Stimulated activated effector memory CD8-positive, alpha-beta T cell treated with anti-CD3 and anti-CD28 coated beads, Interleukin-12 subunit alpha, Interleukin-12 subunit beta, amount 100 ng/mL, for 72 hours (primary cell): ENCODE results near the gene B3GNT7.
A peak's percentile ranks its signal among the peaks of the same experiment; 100 is the strongest.

ENCODE experiments used
- ATAC-seq: fragments of 150-1000 bp; cut with Tn5 transposase; 2 replicates; pipeline ENCODE4 v1.10.0; 2021
- DNase-seq, 2 donors: peaks; one replicate each; pipeline ENCODE4 v3.0.0; 2021 to 2022; ENCODE audit warnings: low spot score in 2 of 2
- H3K27ac Mint-ChIP-seq: one replicate; pipeline ENCODE4 v1.8.0; 2022; ENCODE audit warnings: mild to moderate bottlenecking, mixed read lengths
- H3K36me3 Mint-ChIP-seq: one replicate; pipeline ENCODE4 v1.8.0; 2022; ENCODE audit warnings: mild to moderate bottlenecking, mixed read lengths
- H3K4me1 Mint-ChIP-seq: one replicate; pipeline ENCODE4 v1.8.0; 2022; ENCODE audit warnings: mixed read lengths
- H3K4me3 Mint-ChIP-seq: one replicate; pipeline ENCODE4 v1.8.0; 2022; ENCODE audit warnings: mild to moderate bottlenecking, mixed read lengths
- H3K9me3 Mint-ChIP-seq: one replicate; pipeline ENCODE4 v1.8.0; 2022; ENCODE audit warnings: mixed read lengths

The B3GNT7 gene

DNA sequence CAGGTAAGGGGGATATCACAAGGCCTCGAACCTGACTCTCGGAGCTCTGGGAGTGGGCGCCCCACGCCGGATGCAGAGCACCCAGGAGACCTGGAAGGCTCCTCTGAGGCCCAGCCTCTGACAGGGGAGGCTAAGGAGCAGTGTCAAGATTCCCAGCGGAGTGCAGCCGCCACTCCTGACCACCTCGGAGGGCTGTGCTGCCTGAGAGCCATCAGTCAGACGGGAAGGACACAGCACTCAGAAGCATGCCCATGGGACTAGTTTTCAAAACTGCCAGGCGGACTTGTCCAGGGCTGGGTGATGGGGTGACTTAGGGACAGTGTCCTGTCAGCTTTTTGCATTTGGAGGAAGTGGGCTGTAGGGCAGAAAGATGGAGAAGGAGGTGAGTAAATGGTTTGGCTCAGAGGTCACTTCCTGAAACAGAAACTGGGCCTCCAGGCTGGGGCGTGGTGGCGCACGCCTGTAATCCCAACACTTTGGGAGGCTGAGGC lies 34.6 kb upstream of the B3GNT7 start:
- DNase-seq (no peak), ATAC-seq (no peak)
- Mint-ChIP-seq H3K9me3 (no peaks in the 10 kb centered on the region), H3K4me3 (no peak overlapping the region), H3K4me1 (peaks cover 19% of the 10 kb centered on the region), H3K27ac (peak overlapping the region; percentile 91), H3K36me3 (no peaks in the 10 kb centered on the region)

DNA sequence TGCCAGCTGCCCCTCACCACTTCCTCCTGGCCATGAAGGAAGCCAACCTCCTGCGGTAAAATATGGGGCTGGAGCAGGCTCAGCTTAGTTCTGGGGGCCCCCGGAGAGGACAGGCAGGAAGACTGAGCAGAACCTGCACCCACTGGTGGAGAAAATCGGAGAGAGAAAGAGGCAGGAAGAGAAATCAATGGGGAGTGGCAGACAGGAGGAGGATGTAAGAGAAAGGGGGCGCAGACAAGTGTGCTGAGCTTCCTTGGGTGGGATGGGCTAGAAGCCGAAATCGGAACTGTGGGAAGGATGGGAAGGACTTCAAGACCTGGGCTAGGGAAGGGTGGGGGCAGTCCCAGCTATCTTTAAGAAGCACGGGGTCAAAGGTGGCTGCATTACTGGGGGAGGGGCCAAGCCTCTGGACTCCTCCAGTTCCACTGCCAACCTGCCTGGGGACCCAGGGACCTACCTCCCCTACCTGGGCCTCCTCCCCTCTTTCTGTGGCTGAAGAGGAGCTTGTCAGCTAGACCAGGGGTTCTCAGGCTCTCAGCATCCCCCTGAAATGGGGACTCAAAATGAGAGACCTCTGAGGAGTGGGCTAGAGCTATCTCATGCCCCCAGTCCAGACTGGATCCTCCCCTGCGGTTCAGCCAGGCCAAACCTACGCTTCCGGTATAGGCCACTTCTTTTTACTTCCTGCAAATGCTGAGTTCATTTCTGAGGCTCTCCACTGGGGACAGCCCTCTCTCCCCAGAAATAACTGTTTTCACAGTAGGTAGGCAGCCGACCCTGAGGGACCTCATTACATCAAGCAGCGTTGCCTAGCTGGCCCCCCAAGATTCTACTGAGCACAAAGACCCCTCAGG lies 33.6 kb upstream of the B3GNT7 start:
- Mint-ChIP-seq H3K36me3 (no peaks in the 10 kb centered on the region), H3K27ac (peak overlapping the region; percentile 91), H3K4me1 (peaks cover 19% of the 10 kb centered on the region), H3K9me3 (no peaks in the 10 kb centered on the region), H3K4me3 (peak overlapping the region; percentile 13)
- DNase-seq, result peak in 1 of 2 donors; percentile 56
- peak; percentile 74 for ATAC-seq

DNA sequence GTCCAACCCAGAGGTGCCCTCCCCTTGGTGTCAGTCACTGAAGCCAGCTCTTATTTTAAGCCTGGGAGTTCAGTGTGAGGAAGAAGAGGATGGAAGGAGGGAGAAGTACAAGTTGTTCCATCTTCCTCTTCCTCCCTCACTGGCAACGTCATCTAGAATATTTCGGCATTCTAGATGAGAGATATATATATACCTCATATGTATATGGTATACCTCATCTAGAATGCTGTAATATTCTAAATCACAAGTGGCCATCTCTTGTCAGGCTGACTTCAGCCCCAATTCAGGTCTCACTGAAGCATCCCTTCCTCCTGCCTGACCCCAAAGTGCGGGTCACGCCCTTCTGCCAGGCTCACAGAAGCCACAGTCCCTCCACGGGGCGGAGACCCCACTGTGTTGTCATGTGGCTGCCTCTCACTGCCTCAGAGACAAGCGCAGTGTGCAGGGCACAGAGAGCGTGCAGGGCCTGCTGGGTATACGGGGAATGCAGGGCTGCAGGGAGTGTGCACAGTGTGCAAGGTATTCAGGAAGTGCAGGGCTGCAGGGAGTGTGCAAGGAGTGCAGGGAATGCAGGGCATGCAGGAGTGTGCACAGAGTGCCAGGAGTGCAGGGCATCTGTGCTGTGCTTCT lies 32.8 kb upstream of the B3GNT7 start:
- ATAC-seq (no peak), DNase-seq (no peak)
- Mint-ChIP-seq H3K9me3 (no peaks in the 10 kb centered on the region), H3K4me3 (peak overlapping the region; percentile 13), H3K4me1 (peaks cover 19% of the 10 kb centered on the region), H3K27ac (peak overlapping the region; percentile 91), H3K36me3 (no peaks in the 10 kb centered on the region)

DNA sequence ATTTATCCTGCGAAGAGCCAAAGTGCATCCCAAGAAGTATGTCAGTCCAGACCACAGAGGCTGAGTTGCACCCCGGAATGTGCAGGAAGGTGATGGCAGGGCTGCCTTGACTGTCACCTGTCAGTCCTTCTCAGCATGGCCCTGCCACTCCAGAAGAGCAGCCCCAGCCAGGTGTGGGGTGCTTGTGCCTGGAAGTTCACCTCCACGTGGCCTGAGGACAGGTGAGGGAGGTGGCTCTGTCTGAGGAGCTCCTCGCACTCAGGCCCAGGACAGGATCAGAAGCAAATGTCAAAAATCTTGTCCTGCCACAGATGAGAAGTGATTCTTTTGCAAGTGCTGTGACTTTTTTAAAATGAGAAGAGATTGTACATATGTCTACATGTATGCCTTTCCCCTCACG lies 31.4 kb upstream of the B3GNT7 start:
- Mint-ChIP-seq H3K9me3 (no peaks in the 10 kb centered on the region), H3K4me1 (peaks cover 19% of the 10 kb centered on the region), H3K27ac (no peak overlapping the region), H3K36me3 (no peaks in the 10 kb centered on the region), H3K4me3 (no peak overlapping the region)
- no peak for DNase-seq
- ATAC-seq, result no peak

DNA sequence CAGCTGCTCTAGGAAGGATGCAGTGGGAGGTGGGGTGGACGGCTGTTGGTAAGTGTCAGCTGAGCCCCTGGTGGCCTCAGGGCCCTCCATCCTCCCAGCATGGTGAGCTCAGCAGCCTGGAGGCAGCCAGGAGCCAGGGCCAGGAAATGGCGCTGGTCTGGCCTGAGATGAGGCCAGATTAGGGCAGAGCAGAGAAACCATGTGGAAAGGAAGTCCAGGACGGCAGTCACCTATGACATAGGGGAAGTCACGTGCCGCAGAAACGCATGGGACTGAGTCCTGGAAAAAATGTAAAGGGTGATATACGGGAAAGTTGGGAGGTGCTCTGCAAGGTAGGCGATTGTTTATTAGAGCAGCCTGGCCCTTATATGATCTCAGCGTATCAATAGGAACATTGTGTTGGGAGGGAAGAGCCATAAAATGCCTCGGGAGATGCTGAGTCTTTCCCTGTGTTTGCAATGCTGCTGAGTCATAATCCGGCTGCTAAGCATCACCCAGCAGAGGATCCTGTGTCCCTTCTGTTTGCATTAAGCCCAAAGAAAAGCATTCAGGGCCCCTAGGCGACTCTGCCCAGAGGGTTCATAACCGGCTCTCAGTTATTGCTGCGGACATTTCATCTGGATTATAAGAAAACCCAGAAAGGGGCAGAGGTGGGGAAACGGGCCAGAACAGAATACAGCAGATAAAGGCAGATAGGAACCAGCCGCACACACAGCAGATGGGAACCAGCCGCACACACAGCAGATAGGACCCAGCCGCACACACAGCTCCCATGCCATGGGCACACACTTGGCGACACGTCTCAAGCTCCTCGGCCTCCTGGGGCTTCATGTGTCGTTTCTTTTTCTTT lies 30.3 kb upstream of the B3GNT7 start:
- Mint-ChIP-seq H3K36me3 (no peaks in the 10 kb centered on the region), H3K4me3 (no peak overlapping the region), H3K9me3 (no peaks in the 10 kb centered on the region), H3K4me1 (peaks cover 19% of the 10 kb centered on the region), H3K27ac (no peak overlapping the region)
- no peak for DNase-seq
- ATAC-seq, result no peak

DNA sequence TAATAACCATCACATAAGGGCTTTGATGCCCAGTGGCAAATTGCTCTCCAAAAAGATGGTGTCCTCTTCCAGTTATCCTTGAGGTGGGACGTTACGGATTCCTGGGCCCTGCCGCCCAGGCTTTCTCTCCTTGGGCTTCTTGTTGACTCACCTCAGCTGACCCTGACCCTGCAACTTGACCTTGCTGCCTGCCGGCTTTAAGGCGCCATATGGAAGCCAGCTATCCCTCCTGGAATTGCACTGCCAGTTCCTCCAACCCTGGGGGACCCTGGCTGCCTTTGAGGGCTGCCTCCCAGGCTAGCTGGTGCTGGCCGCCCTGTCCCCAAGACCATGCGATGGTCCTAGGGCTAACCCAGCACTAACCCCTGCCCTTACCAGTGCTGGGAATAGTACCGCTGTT lies 28.3 kb upstream of the B3GNT7 start:
- H3K27ac Mint-ChIP-seq, result no peak overlapping the region
- no peaks in the 10 kb centered on the region for H3K9me3 Mint-ChIP-seq
- no peak for DNase-seq
- ATAC-seq, result no peak
- H3K4me3 Mint-ChIP-seq, result no peak overlapping the region
- H3K4me1 Mint-ChIP-seq, result peaks cover 11% of the 10 kb centered on the region
- H3K36me3 Mint-ChIP-seq, result no peaks in the 10 kb centered on the region

DNA sequence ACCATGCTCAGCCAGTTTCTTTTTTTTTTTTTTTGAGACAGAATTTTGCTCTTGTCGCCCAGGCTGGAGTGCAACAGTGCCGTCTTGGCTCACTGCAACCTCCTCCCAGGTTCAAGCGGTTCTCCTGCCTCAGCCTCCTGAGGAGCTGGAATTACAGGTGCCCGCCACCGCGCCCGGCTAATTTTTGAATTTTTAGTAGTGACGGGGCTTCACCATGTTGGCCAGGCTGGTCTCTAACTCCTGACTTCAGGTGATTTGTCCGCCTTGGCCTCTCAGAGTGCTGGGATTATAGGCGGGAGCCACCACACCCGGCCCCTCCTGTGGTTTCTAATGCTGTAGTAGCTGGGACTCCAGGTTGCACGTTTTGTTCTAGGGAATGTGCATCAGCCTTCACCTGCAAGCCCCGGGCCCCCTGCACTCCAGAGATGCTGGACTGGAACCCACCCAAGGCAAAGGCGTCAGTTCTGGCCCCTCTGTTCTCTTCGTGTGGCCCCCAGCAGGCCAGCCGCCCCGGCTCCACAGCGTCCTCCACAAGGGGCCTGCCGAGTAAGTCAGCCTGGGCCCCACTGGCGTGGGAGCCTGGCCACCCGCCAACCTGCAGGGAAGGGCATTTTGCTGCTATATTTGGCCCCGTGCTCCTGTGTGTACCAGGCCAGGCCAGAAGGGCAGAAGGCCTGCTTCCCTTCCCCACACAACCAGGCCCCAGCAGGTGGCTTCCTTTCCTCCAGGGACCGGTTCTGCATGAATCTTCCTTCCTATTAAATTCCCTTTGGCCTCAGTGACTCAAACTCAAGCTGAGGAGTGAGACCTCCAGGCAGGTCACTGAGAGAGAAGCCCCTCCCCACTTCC lies 25.7 kb upstream of the B3GNT7 start:
- no peak overlapping the region for H3K27ac Mint-ChIP-seq
- no peaks in the 10 kb centered on the region for H3K9me3 Mint-ChIP-seq
- H3K4me1 Mint-ChIP-seq, result no peaks in the 10 kb centered on the region
- H3K36me3 Mint-ChIP-seq, result no peaks in the 10 kb centered on the region
- H3K4me3 Mint-ChIP-seq, result no peak overlapping the region
- DNase-seq (no peak), ATAC-seq (no peak)

DNA sequence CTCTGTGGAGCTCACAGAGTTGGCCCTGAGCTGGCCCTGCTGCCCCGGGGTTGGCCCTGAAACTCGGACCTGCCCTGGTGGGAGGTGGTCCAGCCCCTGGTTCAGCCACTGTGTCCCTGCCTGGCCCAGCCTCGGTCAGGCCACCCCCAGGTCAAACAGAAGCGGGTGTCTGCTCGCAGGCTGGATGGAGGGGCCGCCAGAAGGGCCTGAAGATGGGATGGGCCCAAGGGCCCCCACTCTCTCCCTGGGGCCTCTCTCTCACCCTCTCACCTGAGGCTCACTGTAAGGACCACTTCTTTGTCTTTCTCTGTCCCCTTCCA lies 25.1 kb upstream of the B3GNT7 start:
- DNase-seq (no peak), ATAC-seq (peak; percentile 27)
- H3K27ac Mint-ChIP-seq, result no peak overlapping the region
- H3K4me1 Mint-ChIP-seq, result no peaks in the 10 kb centered on the region
- no peak overlapping the region for H3K4me3 Mint-ChIP-seq
- H3K9me3 Mint-ChIP-seq, result no peaks in the 10 kb centered on the region
- no peaks in the 10 kb centered on the region for H3K36me3 Mint-ChIP-seq

DNA sequence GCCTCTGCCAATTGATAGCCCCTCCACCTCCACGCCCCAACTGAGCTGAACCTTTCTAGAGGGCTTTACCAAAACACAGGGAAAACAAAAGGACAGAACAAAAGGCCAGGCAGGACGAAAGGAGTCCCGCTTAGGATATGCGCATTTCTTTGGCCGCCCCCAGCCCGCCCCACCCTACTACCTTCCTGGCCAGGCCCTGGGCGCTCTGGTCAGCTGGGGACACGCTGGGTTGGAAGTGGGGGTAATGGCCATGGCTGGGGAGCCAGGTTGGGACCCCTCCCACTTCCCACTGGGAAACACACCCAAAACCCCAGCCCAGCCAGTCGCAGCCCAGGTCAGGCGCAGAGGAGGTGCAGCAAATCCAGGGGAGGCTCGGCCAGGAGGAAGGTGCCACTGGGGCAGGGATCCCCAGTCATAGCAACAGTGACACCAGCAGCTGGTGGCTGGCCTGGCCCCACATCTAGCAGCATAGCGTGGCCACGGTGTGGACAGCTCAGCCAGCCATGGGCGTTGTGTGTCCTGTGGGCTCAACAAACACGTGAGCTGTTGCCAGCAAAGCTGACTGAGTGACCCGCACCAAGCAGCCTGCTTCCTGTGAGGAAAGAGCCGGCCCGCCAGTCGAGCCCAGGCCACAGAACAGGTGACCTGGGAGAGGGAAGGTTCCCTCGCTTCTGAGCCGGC lies 24.6 kb upstream of the B3GNT7 start:
- Mint-ChIP-seq H3K9me3 (no peaks in the 10 kb centered on the region), H3K27ac (no peak overlapping the region), H3K4me3 (no peak overlapping the region), H3K4me1 (no peaks in the 10 kb centered on the region), H3K36me3 (no peaks in the 10 kb centered on the region)
- ATAC-seq (no peak), DNase-seq (no peak)

DNA sequence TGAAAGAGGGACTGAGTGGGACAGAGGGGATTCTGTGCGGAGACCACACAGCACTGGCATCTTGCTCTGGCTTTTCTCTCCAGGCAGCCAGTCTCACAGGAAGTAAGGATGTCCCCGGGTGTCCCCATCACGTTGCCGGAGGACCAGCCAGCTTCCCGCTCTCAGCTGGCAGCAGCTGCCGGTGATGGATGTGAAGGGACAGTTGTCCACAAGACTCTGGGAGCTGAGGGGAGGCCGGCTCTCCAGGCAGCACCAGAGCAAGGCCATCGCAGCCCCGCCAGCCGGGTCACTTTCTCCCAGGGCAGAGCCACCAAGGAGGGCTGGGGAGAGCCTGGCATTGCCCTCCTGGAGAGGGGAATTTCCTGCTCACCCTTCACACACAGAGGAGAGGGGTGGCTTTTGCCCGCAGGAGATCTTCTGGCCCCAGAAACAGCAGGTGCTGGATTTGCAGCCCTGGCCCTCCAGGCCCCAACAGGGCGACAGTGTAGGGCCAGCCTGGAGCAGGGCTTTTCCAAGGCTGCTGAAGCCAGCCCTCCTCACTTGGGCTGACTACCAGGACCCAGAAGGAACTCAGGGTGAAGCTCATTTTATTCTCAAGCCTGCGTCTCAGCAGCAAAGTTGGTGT lies 24.0 kb upstream of the B3GNT7 start:
- ATAC-seq (no peak), DNase-seq (no peak)
- Mint-ChIP-seq H3K4me3 (no peak overlapping the region), H3K4me1 (no peaks in the 10 kb centered on the region), H3K9me3 (no peaks in the 10 kb centered on the region), H3K36me3 (no peaks in the 10 kb centered on the region), H3K27ac (no peak overlapping the region)

DNA sequence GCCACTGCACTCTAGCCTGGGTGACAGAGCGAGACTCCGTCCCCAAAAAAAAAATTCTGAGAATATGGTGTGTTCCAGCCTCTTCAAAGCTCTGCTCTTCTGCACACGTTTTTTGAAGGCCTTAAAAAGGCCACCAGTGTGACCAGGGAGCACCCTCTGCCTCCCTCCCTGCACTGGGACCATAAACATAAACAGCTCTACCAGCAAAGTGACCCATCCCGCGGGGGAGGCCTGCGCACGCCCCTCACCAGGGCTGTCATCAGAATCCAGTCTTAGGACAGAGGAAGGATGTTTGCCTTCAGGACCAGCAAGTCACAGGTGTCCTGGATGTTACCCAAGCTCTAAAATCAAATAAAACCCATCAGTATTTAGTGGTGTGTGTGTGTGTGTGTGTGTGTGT lies 23.2 kb upstream of the B3GNT7 start:
- H3K36me3 Mint-ChIP-seq, result no peaks in the 10 kb centered on the region

DNA sequence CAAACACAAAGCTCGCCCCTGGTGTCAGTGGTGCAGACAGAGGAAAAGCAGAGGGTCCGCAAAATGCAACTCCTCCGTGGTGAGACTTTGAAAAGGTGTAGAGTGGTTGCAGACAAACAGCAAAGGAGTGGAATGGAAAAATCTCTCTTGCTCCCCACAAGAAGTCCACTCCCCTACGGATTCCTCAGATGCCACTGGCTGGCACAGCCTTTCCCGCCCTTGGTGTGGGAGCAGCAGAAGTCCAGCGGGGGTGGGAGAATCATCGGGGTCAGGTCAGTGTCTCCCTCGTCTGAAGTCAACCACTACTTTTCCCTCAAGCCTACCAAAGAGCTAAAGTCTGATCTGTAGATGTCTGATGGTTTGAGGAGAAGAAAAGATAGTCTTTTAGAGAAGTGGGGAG lies 22.3 kb upstream of the B3GNT7 start:
- Mint-ChIP-seq H3K9me3 (no peaks in the 10 kb centered on the region), H3K27ac (no peak overlapping the region), H3K36me3 (no peaks in the 10 kb centered on the region), H3K4me1 (peaks cover 6% of the 10 kb centered on the region), H3K4me3 (no peak overlapping the region)
- ATAC-seq, result no peak
- no peak for DNase-seq

More for the DNA sequence above, 23.2 kb upstream of the B3GNT7 start:
- Mint-ChIP-seq H3K4me3 (no peak overlapping the region), H3K9me3 (no peaks in the 10 kb centered on the region), H3K4me1 (peaks cover 6% of the 10 kb centered on the region), H3K27ac (peak overlapping the region; percentile 43)
- no peak for DNase-seq
- no peak for ATAC-seq

DNA sequence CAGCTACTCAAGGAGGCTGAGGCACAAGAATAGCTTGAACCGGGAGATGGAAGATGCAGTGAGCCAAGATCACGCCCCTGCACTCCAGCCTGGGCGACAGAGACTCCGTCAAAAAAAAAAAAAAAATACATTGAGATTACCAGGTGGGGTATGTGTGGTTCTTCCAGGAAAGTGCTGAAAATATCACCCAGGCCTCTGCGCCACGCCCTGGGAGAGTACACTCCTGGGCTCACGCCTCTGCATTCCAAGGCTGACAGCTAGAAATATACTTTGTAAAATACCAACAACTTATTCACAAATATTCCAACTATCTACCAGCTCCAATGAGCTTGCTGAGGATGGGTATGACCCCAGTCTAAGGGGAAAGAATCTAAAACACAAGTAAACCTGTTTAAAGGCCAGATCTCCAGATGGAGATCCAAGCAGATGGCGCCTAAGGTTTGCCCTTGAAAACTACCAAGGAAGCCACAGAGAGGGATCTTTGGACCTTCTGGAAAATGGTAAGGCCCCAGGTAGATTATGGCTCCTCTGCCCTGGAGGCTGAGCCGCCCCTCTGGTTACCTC lies 21.6 kb upstream of the B3GNT7 start:
- ATAC-seq (no peak), DNase-seq (no peak)
- H3K4me3 Mint-ChIP-seq, result no peak overlapping the region
- H3K9me3 Mint-ChIP-seq, result no peaks in the 10 kb centered on the region
- H3K36me3 Mint-ChIP-seq, result no peaks in the 10 kb centered on the region
- no peak overlapping the region for H3K27ac Mint-ChIP-seq
- H3K4me1 Mint-ChIP-seq, result peaks cover 6% of the 10 kb centered on the region

DNA sequence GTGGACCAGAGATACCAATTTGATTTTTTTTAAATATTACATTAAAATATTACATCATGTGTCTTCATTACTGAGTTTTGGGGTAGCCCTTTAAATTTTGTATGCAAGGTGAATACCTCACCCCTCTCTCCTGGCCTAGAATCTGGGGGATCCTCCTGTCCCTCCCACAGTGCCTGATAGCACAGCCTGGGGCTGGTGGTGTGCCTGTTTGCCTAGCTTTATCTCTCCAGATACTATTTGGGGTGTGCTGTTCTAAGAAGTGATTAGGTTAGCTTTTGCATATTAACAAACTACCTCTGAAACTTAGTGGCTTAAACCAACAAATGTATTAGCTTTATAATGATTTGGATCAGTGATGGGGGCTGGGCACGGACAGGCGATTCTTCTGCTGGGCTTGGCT lies 20.7 kb upstream of the B3GNT7 start:
- H3K9me3 Mint-ChIP-seq, result no peaks in the 10 kb centered on the region
- no peaks in the 10 kb centered on the region for H3K36me3 Mint-ChIP-seq
- DNase-seq (no peak), ATAC-seq (no peak)
- peaks cover 6% of the 10 kb centered on the region for H3K4me1 Mint-ChIP-seq
- H3K27ac Mint-ChIP-seq, result no peak overlapping the region
- no peak overlapping the region for H3K4me3 Mint-ChIP-seq
